Right lobe of liver (tissue), 4 donors: ENCODE results near the gene AKR1D1.

Source experiments
- POLR2A ChIP-seq: fragments of 450-650 bp; IDR thresholded peaks from one replicate; pipeline ENCODE4 v1.6.1; 2017; ENCODE audit warnings: antibody characterized with exemption, mild to moderate bottlenecking
- TF ChIP-seq, protein P1 (sequence below), 4 donors: fragments of 200-600 bp in 3 of 4; fragments of 450-650 bp in 1 of 4; IDR thresholded peaks; one replicate each; pipeline versions ENCODE4 v1.5.1 to v1.8.0; 2016 to 2022; ENCODE audit warnings: antibody characterized with exemption in 4 of 4, mild to moderate bottlenecking in 2 of 4
- donor health status: DM: no; HTN: no; CAD: no.
- donor health status: DM: no; HTN: no; CAD: no.
- donor health status: DM: no; HTN: yes; CAD: no.

DNA sequence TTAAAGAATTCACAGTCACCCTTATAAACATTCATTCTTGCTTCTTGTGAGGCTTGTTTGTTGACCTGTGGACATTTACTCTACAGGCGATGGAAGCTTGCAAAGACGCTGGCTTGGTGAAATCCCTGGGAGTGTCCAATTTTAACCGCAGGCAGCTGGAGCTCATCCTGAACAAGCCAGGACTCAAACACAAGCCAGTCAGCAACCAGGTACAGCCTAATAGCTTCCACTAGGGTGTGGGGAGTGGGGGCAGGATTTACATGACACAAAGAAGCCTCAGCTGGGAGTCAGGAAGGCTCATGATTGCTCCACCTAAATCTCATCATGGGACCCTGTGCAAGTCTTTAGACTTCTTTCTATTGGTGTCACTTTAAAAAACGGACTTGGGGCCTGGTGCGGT, 29.0 kb downstream of the AKR1D1 start:
- no peak for TF ChIP-seq POLR2A
- TF ChIP-seq, protein P1, sequence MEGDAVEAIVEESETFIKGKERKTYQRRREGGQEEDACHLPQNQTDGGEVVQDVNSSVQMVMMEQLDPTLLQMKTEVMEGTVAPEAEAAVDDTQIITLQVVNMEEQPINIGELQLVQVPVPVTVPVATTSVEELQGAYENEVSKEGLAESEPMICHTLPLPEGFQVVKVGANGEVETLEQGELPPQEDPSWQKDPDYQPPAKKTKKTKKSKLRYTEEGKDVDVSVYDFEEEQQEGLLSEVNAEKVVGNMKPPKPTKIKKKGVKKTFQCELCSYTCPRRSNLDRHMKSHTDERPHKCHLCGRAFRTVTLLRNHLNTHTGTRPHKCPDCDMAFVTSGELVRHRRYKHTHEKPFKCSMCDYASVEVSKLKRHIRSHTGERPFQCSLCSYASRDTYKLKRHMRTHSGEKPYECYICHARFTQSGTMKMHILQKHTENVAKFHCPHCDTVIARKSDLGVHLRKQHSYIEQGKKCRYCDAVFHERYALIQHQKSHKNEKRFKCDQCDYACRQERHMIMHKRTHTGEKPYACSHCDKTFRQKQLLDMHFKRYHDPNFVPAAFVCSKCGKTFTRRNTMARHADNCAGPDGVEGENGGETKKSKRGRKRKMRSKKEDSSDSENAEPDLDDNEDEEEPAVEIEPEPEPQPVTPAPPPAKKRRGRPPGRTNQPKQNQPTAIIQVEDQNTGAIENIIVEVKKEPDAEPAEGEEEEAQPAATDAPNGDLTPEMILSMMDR (IDR thresholded peaks at IDR 0.05): no peak
